VCaP (cell line): ENCODE measurements around the gene SUSD5.

Experiments used
- H3K27ac ChIP-seq: fragments of 450-650 bp; 2 replicates; pipeline ENCODE4 v1.5.1; 2017
- TF ChIP-seq, protein P1 (sequence below): fragments of 450-650 bp; conservative IDR thresholded peaks from 2 replicates; pipeline ENCODE4 v1.5.1; 2017; ENCODE audit warnings: mild to moderate bottlenecking, moderate library complexity

SUSD5 gene

GRCh38 chr3:33237439-33237838 lies 18.8 kb upstream of the SUSD5 start:
- TF ChIP-seq, protein P1, sequence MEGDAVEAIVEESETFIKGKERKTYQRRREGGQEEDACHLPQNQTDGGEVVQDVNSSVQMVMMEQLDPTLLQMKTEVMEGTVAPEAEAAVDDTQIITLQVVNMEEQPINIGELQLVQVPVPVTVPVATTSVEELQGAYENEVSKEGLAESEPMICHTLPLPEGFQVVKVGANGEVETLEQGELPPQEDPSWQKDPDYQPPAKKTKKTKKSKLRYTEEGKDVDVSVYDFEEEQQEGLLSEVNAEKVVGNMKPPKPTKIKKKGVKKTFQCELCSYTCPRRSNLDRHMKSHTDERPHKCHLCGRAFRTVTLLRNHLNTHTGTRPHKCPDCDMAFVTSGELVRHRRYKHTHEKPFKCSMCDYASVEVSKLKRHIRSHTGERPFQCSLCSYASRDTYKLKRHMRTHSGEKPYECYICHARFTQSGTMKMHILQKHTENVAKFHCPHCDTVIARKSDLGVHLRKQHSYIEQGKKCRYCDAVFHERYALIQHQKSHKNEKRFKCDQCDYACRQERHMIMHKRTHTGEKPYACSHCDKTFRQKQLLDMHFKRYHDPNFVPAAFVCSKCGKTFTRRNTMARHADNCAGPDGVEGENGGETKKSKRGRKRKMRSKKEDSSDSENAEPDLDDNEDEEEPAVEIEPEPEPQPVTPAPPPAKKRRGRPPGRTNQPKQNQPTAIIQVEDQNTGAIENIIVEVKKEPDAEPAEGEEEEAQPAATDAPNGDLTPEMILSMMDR, result no peak
- no peak overlapping the region for H3K27ac ChIP-seq

DNA sequence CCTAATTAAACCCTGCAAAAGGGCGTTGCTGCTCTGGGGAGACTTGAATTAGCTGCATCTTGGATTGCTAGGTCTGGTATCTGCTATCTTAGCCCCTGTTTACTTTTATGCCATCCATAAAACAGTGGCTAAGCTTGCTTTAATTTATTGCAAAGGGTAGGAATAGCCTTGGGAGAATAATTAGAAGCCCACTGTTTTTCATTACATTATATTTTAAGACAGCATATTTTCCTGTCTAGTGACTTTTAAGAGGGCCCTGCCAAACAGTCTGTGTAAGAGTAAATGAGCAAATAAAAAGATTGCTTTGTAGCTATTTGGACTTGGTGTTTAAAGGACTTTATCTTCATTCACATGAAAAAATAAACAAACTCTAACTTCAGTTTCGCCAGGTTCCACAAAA lies 17.4 kb upstream of the SUSD5 start:
- H3K27ac ChIP-seq, result peak overlapping the region; percentile 12; the same call in 1 of the 2 replicates
- TF ChIP-seq, protein P1, result no peak

GRCh38 chr3:33233884-33234283 lies 15.3 kb upstream of the SUSD5 start:
- H3K27ac ChIP-seq, result no peak overlapping the region

GRCh38 chr3:33231756-33232465 lies 13.3 kb upstream of the SUSD5 start:
- TF ChIP-seq, protein P1, result no peak
- H3K27ac ChIP-seq, result no peak overlapping the region

More at GRCh38 chr3:33233884-33234283, 15.3 kb upstream of the SUSD5 start:
- TF ChIP-seq, protein P1, result no peak

DNA sequence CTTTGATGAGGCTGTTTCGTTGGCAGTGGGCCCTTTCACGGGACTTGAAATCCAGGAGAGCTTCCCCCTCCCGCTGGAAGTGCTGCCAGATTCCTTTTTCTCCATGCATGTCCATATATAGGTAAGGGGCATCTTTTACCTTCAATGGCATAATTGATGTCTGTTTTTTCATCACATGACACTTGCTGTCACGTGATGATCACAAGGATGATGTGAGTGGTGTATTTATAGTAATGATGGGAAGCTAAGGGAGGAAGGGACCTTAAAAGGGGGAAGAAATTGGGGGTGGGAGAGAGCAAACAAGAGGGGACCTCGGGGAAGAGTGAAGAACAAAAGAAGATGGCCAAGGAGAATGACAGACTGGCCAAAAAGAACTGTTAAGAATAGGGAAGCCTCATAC lies 11.3 kb upstream of the SUSD5 start:
- TF ChIP-seq, protein P1, result no peak
- H3K27ac ChIP-seq, result no peak overlapping the region

GRCh38 chr3:33229066-33229465 lies 10.5 kb upstream of the SUSD5 start:
- TF ChIP-seq, protein P1, result no peak
- H3K27ac ChIP-seq, result no peak overlapping the region

GRCh38 chr3:33221241-33221640 lies 2.6 kb upstream of the SUSD5 start:
- no peak overlapping the region for H3K27ac ChIP-seq
- TF ChIP-seq, protein P1, result no peak
